Omental fat pad (tissue), 4 donors: ENCODE measurements around the gene BMPR1B. TPM values are rescaled to one million over a fixed set of nuclear protein-coding genes. Genes with fewer than 3 reads are reported as not detected.

Experiments used
- ATAC-seq: fragments of 150-250 bp; one replicate; pipeline ENCODE4 v1.9.1; 2016; ENCODE audit warnings: mild to moderate bottlenecking, moderate library complexity; ENCODE audit not compliant: low FRiP score
- DNase-seq: peaks from one replicate; pipeline ENCODE4 v3.0.0-alpha.2; 2019; ENCODE audit warnings: low spot score
- CTCF ChIP-seq, 3 donors: fragments of 450-650 bp; IDR thresholded peaks; one replicate each; pipeline ENCODE4 v1.5.1; 2016 to 2017; ENCODE audit warnings: antibody characterized with exemption in 3 of 3, mild to moderate bottlenecking in 3 of 3, moderate library complexity in 2 of 3
- total RNA-seq, 4 donors: library from RNA; depleted of rRNA; stranded (reverse); fragments of >200 nt; gene quantifications; one replicate each; pipeline ENCODE4 v1.1.0, GENCODE V29; 2016

Gene BMPR1B
- total RNA-seq, 4 donors from 2014 or later: 0.19 to 1.9 (median 1.3) TPM

GRCh38 chr4:95204267-95204844 lies 446.6 kb downstream of the BMPR1B start:
- DNase-seq (no peak), ATAC-seq (no peak)
- TF ChIP-seq CTCF (IDR thresholded peaks at IDR 0.05): no peak

- no peak for ATAC-seq
- no peak for TF ChIP-seq CTCF (IDR thresholded peaks at IDR 0.05)
Observed at GRCh38 chr4:95204873-95205272, 447.1 kb downstream of the BMPR1B start.

More at GRCh38 chr4:95204873-95205272, 447.1 kb downstream of the BMPR1B start:
- no peak for DNase-seq
